ENCODE measurements around the gene ANXA6. TPM values are rescaled to one million over a fixed set of nuclear protein-coding genes. Genes with fewer than 3 reads are reported as not detected.

Gene ANXA6
- total and polyA plus RNA-seq, 4 experiments from 2014 or later, result 229 to 342 (median 324) TPM

DNA sequence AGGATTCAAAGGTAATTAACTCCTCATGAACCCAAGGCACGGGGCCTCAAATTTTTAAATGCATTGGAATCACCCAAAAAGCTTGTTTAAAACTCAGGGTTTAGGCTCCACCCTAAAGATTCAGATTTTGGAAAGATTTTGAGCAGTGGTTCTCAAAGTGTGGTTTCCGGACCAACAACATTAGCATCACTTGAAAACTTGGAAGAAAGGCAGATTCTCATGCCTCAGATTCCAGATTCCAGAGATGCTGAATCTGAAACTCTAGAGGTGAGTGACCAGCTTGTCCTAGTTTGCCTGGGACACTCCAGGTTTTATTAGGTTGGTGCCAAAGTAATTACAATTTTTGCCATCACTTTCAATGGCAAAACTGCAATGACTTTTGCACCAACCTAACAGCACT lies 52.0 kb downstream of the ANXA6 start:
- ChIA-PET CTCF (ENCODE audit: partially characterized antibody) (interaction anchor here (1.1 to 18.7 kb wide), 4 partner anchors 10 to 59 kb away, joined by 3 to 601 read pairs (median 16); no protein-coding TSS in a partner anchor), POLR2A (ENCODE audit: partially characterized antibody) (interaction anchor here (1.7 to 1.8 kb wide), 2 partner anchors 19 to 25 kb away, joined by 4 read pairs; partner anchors contain the start of gene TNIP1)
- H3K27ac Mint-ChIP-seq, result peak overlapping the region in 3 of 7 donors; percentile 35 to 89 (median 36)
- intact Hi-C loops (cut with micrococcal nuclease), result no loop called here
- H3K27me3 Mint-ChIP-seq, result no peaks in the 10 kb centered on the region
- Histone ChIP-seq H3K9me3 (ENCODE audit: control insufficient read depth in 1 of 2, low read length in 2 of 2) (no peaks in the 10 kb centered on the region), H3K4me3 (ENCODE audit: low read length in 2 of 2) (no peak overlapping the region), H3K36me3 (ENCODE audit: insufficient read depth, low read length) (peaks cover 92% of the 10 kb centered on the region), H3K27ac (ENCODE audit: low read depth, low read length) (no peak overlapping the region), H3K4me1 (ENCODE audit: insufficient read depth, low read length) (no peaks in the 10 kb centered on the region), H3K27me3 (ENCODE audit: insufficient read depth, low read length) (no peaks in the 10 kb centered on the region)
- no peaks in the 10 kb centered on the region for H3K9me3 Mint-ChIP-seq
- peaks cover 72 to 91% of the 10 kb centered on the region in 2 donors for H3K36me3 Mint-ChIP-seq
- H3K4me1 Mint-ChIP-seq, result peaks cover 9 to 12% (median 9%) of the 10 kb centered on the region in 4 donors
- no peak overlapping the region for H3K4me3 Mint-ChIP-seq
- no peak for DNase-seq

DNA sequence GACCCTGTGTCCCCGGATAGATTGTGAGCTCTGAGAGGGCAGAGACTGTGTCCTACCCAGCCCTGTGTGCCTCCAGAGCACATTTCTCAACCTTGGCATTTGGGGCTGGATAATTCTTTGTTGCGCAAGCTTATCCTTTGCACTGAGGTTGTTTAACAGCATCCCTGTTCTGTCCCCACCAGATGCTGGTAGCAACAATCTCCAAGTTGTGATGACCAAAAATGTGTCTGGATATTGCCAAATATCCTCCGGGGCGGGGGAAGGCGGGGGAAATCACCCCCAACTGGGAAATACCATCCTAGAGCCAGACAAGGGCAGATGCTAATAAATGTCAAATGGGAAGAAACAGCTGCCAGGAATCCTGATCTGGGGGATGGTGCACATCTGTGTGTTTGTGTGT lies 52.8 kb downstream of the ANXA6 start:
- peak overlapping the region in 5 of 7 donors; percentile 19 to 66 (median 48) for H3K27ac Mint-ChIP-seq
- peaks cover 12 to 18% (median 16%) of the 10 kb centered on the region in 4 donors for H3K4me1 Mint-ChIP-seq
- no peak overlapping the region for H3K4me3 Mint-ChIP-seq
- Histone ChIP-seq H3K9me3 (ENCODE audit: control insufficient read depth in 1 of 2, low read length in 2 of 2) (no peaks in the 10 kb centered on the region), H3K27ac (ENCODE audit: low read depth, low read length) (no peak overlapping the region), H3K27me3 (ENCODE audit: insufficient read depth, low read length) (no peaks in the 10 kb centered on the region), H3K4me1 (ENCODE audit: insufficient read depth, low read length) (no peaks in the 10 kb centered on the region), H3K4me3 (ENCODE audit: low read length in 2 of 2) (no peak overlapping the region), H3K36me3 (ENCODE audit: insufficient read depth, low read length) (peaks cover 86% of the 10 kb centered on the region)
- ChIA-PET CTCF (ENCODE audit: partially characterized antibody) (interaction anchor here (1.6 to 18.7 kb wide), 2 partner anchors 11 to 52 kb away, joined by 13 to 601 read pairs; no protein-coding TSS in a partner anchor), POLR2A (ENCODE audit: partially characterized antibody) (interaction anchor here (1.7 to 1.8 kb wide), 2 partner anchors 18 to 24 kb away, joined by 4 read pairs; partner anchors contain the start of gene TNIP1)
- H3K9me3 Mint-ChIP-seq, result no peaks in the 10 kb centered on the region
- H3K27me3 Mint-ChIP-seq, result no peaks in the 10 kb centered on the region
- H3K36me3 Mint-ChIP-seq, result peaks cover 73 to 91% of the 10 kb centered on the region in 2 donors
- DNase-seq, result no peak
- intact Hi-C loops (cut with micrococcal nuclease), result no loop called here

DNA sequence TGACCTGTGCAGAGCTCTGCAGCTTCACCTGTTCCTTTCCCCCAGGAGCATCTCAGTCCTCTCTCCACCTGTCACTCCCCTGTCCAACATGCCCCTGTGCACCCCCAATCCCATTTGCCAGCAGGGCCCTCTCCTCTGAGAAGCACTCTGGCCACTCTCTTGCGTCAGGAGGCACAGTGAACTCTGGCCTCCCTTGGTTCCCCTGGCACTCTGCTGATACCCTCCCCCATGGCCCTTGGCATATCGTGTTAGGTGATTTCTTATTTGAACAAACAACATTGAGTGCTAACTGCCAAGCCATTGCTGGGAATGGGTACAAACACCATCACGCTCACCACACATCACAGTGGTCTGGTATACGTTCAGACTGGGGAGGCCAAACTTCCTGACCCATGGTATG lies 55.8 kb downstream of the ANXA6 start:
- ChIA-PET CTCF (ENCODE audit: partially characterized antibody) (interaction anchor here (1.2 to 2.1 kb wide), 2 partner anchors 13 to 63 kb away, joined by 4 to 18 read pairs; no protein-coding TSS in a partner anchor), POLR2A (ENCODE audit: partially characterized antibody) (interaction anchor here (0.6 to 0.7 kb wide), 2 partner anchors 14 to 15 kb away, joined by 3 to 4 read pairs; no protein-coding TSS in a partner anchor)
- Mint-ChIP-seq H3K4me3 (no peak overlapping the region), H3K36me3 (peaks cover 50 to 65% of the 10 kb centered on the region in 2 donors), H3K4me1 (peaks cover 26 to 45% (median 36%) of the 10 kb centered on the region in 4 donors), H3K9me3 (no peaks in the 10 kb centered on the region), H3K27me3 (no peaks in the 10 kb centered on the region), H3K27ac (peak overlapping the region in 4 of 7 donors; percentile 25 to 81 (median 66))
- intact Hi-C loops (cut with micrococcal nuclease), result no loop called here
- Histone ChIP-seq H3K4me1 (ENCODE audit: insufficient read depth, low read length) (peaks cover 24% of the 10 kb centered on the region), H3K4me3 (ENCODE audit: low read length in 2 of 2) (no peak overlapping the region), H3K9me3 (ENCODE audit: control insufficient read depth in 1 of 2, low read length in 2 of 2) (no peaks in the 10 kb centered on the region), H3K27me3 (ENCODE audit: insufficient read depth, low read length) (no peaks in the 10 kb centered on the region), H3K27ac (ENCODE audit: low read depth, low read length) (no peak overlapping the region), H3K36me3 (ENCODE audit: insufficient read depth, low read length) (peaks cover 55% of the 10 kb centered on the region)
- no peak for DNase-seq

DNA sequence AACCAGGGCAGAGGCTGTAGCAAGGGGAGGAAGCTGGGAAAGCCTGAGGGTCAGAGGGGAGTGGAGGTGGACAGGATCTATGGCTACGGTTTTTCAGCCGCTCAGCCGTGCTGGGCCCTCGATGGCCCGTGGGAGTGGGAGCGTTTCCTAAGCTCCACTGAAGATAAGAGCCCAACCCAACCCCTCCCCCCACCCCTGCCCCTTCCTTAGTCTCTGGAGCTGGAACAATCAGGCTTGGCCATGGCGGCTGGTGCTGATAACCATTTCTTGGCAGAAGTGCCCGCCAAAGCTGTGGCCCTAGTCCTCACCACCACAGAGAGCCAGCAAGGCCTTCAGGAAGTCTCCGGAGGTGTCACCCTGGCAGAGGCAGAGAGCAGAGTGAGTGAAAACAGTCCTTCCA lies 56.4 kb downstream of the ANXA6 start:
- H3K4me1 Mint-ChIP-seq, result peaks cover 27 to 51% (median 39%) of the 10 kb centered on the region in 4 donors
- H3K4me3 ChIP-seq (ENCODE audit: low read length in 2 of 2), result no peak overlapping the region
- no peak overlapping the region for H3K27ac ChIP-seq (ENCODE audit: low read depth, low read length)
- H3K36me3 Mint-ChIP-seq, result peaks cover 44 to 59% of the 10 kb centered on the region in 2 donors
- intact Hi-C loops (cut with micrococcal nuclease), result no loop called here
- peak overlapping the region in 4 of 7 donors; percentile 48 to 82 (median 78) for H3K27ac Mint-ChIP-seq
- H3K9me3 Mint-ChIP-seq, result peaks cover 0 to 2% (median 0%) of the 10 kb centered on the region in 8 donors
- H3K27me3 ChIP-seq (ENCODE audit: insufficient read depth, low read length), result no peaks in the 10 kb centered on the region
- H3K27me3 Mint-ChIP-seq, result no peaks in the 10 kb centered on the region
- no peak for DNase-seq
- peaks cover 50% of the 10 kb centered on the region for H3K36me3 ChIP-seq (ENCODE audit: insufficient read depth, low read length)
- ChIA-PET POLR2A (ENCODE audit: partially characterized antibody) (interaction anchor here (0.6 to 0.7 kb wide), 2 partner anchors 14 to 15 kb away, joined by 3 to 4 read pairs; no protein-coding TSS in a partner anchor), CTCF (ENCODE audit: partially characterized antibody) (interaction anchor here (2.1 kb wide), 1 partner anchor 14 kb away, joined by 18 read pairs; no protein-coding TSS in a partner anchor)
- no peaks in the 10 kb centered on the region for H3K9me3 ChIP-seq (ENCODE audit: control insufficient read depth in 1 of 2, low read length in 2 of 2)
- H3K4me1 ChIP-seq (ENCODE audit: insufficient read depth, low read length), result peaks cover 25% of the 10 kb centered on the region
- H3K4me3 Mint-ChIP-seq, result no peak overlapping the region

DNA sequence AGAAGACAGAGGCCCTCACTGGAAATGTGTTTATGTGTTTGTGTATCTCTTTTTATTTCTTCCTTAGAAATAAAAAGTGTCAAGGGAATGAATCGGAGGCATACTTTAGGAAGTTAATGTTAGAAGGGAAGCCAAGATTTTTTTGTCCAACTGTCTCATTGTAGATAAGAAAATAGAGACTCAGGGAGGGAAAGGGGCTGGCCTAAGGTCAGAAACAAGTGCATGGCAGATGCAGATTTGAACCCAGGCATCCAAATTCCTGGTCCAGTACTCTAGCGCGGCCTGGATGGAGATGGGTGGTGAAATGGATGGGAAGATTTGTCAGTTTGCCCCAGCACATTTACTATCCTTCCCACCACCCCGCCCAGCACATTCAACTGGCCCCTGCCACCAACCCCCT lies 56.9 kb downstream of the ANXA6 start:
- Mint-ChIP-seq H3K4me3 (no peak overlapping the region), H3K36me3 (peaks cover 41 to 56% of the 10 kb centered on the region in 2 donors), H3K9me3 (peaks cover 0 to 2% (median 0%) of the 10 kb centered on the region in 8 donors), H3K27ac (peak overlapping the region; percentile 6 to 93 (median 80)), H3K4me1 (peaks cover 31 to 56% (median 43%) of the 10 kb centered on the region in 4 donors), H3K27me3 (no peaks in the 10 kb centered on the region)
- ChIA-PET CTCF (ENCODE audit: partially characterized antibody) (interaction anchor here (3.0 to 3.7 kb wide), 2 partner anchors 11 to 14 kb away, joined by 10 to 31 read pairs; no protein-coding TSS in a partner anchor), POLR2A (ENCODE audit: partially characterized antibody) (interaction anchor here (9.1 kb wide), 1 partner anchor 20 kb away, joined by 106 read pairs; the partner anchor contains the start of gene TNIP1)
- intact Hi-C loops (cut with micrococcal nuclease), result no loop called here
- Histone ChIP-seq H3K4me3 (ENCODE audit: low read length in 2 of 2) (no peak overlapping the region), H3K27me3 (ENCODE audit: insufficient read depth, low read length) (no peaks in the 10 kb centered on the region), H3K27ac (ENCODE audit: low read depth, low read length) (no peak overlapping the region), H3K9me3 (ENCODE audit: control insufficient read depth in 1 of 2, low read length in 2 of 2) (no peaks in the 10 kb centered on the region), H3K36me3 (ENCODE audit: insufficient read depth, low read length) (peaks cover 45% of the 10 kb centered on the region), H3K4me1 (ENCODE audit: insufficient read depth, low read length) (peaks cover 30% of the 10 kb centered on the region)
- DNase-seq, result no peak

DNA sequence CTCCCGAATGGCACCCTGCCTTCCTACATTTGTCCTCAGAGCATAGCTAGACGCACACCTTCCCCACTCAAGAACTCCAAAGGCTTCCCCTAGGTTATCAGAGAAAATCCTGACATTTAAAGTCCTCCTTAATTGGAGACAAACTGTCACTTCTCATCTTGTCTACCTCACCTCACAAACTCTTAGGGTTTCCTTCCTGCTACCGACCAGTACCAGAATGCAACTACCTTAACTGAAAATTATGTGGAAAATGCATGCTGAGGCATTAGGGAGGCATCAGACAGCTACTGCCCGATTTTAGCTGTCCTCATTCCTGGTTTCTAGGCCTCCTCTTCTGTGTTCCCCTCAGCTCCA lies 58.8 kb downstream of the ANXA6 start:
- H3K4me1 ChIP-seq (ENCODE audit: insufficient read depth, low read length), result peaks cover 49% of the 10 kb centered on the region
- Mint-ChIP-seq H3K36me3 (peaks cover 30 to 38% of the 10 kb centered on the region in 2 donors), H3K4me3 (peak overlapping the region in 4 of 8 donors; percentile 1 to 74 (median 24)), H3K9me3 (peaks cover 0 to 2% (median 0%) of the 10 kb centered on the region in 8 donors), H3K4me1 (peaks cover 48 to 75% (median 61%) of the 10 kb centered on the region in 4 donors), H3K27me3 (no peaks in the 10 kb centered on the region), H3K27ac (peak overlapping the region; percentile 67 to 93 (median 88))
- POLR2A ChIA-PET (ENCODE audit: partially characterized antibody), result interaction anchor here (0.9 to 9.1 kb wide), 7 partner anchors 10 to 125 kb away, joined by 4 to 106 read pairs (median 5); partner anchors contain the start of genes CCDC69 and TNIP1
- H3K9me3 ChIP-seq (ENCODE audit: control insufficient read depth in 1 of 2, low read length in 2 of 2), result no peaks in the 10 kb centered on the region
- peak overlapping the region; percentile 43 for H3K27ac ChIP-seq (ENCODE audit: low read depth, low read length)
- intact Hi-C loops (cut with micrococcal nuclease), result loop anchor here (1.0 kb wide), 1 partner anchor 11 kb away; no protein-coding TSS in a partner anchor
- H3K4me3 ChIP-seq (ENCODE audit: low read length in 2 of 2), result no peak overlapping the region
- no peak for DNase-seq
- peaks cover 26% of the 10 kb centered on the region for H3K36me3 ChIP-seq (ENCODE audit: insufficient read depth, low read length)
- CTCF ChIA-PET (ENCODE audit: partially characterized antibody), result interaction anchor here (0.9 to 3.7 kb wide), 9 partner anchors 9 to 66 kb away, joined by 3 to 31 read pairs (median 7); partner anchors contain the start of gene TNIP1
- no peaks in the 10 kb centered on the region for H3K27me3 ChIP-seq (ENCODE audit: insufficient read depth, low read length)
